ENCODE results near the gene TFB1M. TPM values are rescaled to one million over a fixed set of nuclear protein-coding genes. Genes with fewer than 3 reads are reported as not detected.

Gene TFB1M
- total and polyA plus RNA-seq, 2 donors (not counting 3 experiments of a cell fraction or from before 2014, with no cell fraction given), result 12.9 to 35.5 TPM

DNA sequence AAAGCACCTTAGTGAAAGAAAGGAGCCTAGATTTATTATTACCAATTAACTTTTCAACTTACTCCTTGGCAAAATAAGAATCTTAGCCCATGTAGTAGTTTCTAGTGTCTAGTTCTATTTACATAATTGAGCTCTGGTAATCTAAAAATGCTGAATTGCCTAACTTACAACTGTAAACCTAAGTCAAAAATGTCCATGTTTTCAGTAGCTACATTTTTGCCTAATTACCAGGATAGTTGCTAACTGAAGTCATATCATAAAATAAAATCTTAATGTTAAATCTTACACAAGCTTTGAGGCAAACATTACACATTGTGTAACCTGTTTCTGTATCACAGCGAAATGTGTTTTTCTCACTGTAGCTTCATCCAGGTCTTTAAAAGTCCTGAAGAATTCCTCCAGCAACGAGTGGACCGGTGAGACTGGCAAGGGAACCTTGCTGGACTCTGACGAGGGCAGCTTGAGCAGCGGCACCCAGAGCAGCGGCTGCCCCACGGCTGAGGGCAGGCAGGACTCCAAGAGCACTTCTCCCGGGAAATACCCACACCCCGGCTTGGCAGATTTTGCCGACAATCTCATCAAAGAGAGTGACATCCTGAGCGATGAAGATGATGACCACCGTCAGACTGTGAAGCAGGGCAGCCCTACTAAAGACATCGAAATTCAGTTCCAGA is 58.0 kb downstream of the TFB1M start:
- Histone ChIP-seq H3K36me3 (ENCODE audit: control insufficient read depth in 2 of 2, extremely low read depth in 1 of 2, insufficient read depth in 2 of 2, low read length in 2 of 2) (peaks cover 22 to 39% of the 10 kb centered on the region in 2 experiments), H3K4me3 (replicated peaks in 1 of 3; ENCODE audit: insufficient read depth in 1 of 3, low read depth in 1 of 3, low read length in 3 of 3) (no peak overlapping the region), H3K4me2 (ENCODE audit: insufficient read depth, low read length) (no peak overlapping the region), H3K27me3 (ENCODE audit: control insufficient read depth in 2 of 2, insufficient read depth in 2 of 2, low read length in 2 of 2) (no peaks in the 10 kb centered on the region), H3K4me1 (ENCODE audit: control insufficient read depth, extremely low read depth, insufficient read depth, low read length) (no peaks in the 10 kb centered on the region), H3K9me3 (replicated peaks; ENCODE audit: control insufficient read depth, insufficient read depth, low read length) (no peaks in the 10 kb centered on the region), H3K79me2 (ENCODE audit: control insufficient read depth, insufficient read depth, low read length) (no peaks in the 10 kb centered on the region), H3K9me1 (replicated peaks; ENCODE audit: control insufficient read depth, extremely low read depth, insufficient read depth, low read length) (no peaks in the 10 kb centered on the region), H4K20me1 (replicated peaks; ENCODE audit: control insufficient read depth, extremely low read depth, insufficient read depth, low read length) (no peaks in the 10 kb centered on the region), H3K9ac (replicated peaks; ENCODE audit: extremely low read depth, insufficient read depth, low read length) (no peak overlapping the region), H3K27ac (ENCODE audit: insufficient read depth, low read depth, low read length) (no peak overlapping the region), H2AFZ (ENCODE audit: low read depth, low read length) (no peak overlapping the region)
- dilution Hi-C loops (cut with MboI; ENCODE audit: extremely low pct_ligation_motif_present, low sequenced_read_pairs), result no loop called here
- intact Hi-C loops (cut with micrococcal nuclease), result no loop called here
- FAIRE-seq (no peak), DNase-seq (ENCODE audit: low read depth, low spot score) (no peak)
- ChIA-PET CTCF (interaction anchor here (0.7 to 0.8 kb wide), 2 partner anchors 13 to 41 kb away, joined by 3 read pairs; no protein-coding TSS in a partner anchor), POLR2A (no interaction called here)
- no peak for TF ChIP-seq EZH2 (IDR thresholded peaks at IDR 0.05; ENCODE audit: borderline replicate concordance, low read depth, low read length, severe bottlenecking)
- TF ChIP-seq, protein P1, sequence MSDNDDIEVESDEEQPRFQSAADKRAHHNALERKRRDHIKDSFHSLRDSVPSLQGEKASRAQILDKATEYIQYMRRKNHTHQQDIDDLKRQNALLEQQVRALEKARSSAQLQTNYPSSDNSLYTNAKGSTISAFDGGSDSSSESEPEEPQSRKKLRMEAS (IDR thresholded peaks at IDR 0.05; ENCODE audit: insufficient read depth, insufficient read length), result no peak
- no peak for TF ChIP-seq GATA2 (IDR thresholded peaks at IDR 0.05; ENCODE audit: insufficient read depth, insufficient read length, low read depth, low read length)
- no peak for TF ChIP-seq MYC (IDR thresholded peaks at IDR 0.05; ENCODE audit: low read depth, low read length)
- no peak for TF ChIP-seq POLR2A (IDR thresholded peaks at IDR 0.05; ENCODE audit: low read depth, low read length)
- TF ChIP-seq FOS (IDR thresholded peaks at IDR 0.05; ENCODE audit: borderline replicate concordance, insufficient read depth, low read length), result no peak
- TF ChIP-seq, protein P2, sequence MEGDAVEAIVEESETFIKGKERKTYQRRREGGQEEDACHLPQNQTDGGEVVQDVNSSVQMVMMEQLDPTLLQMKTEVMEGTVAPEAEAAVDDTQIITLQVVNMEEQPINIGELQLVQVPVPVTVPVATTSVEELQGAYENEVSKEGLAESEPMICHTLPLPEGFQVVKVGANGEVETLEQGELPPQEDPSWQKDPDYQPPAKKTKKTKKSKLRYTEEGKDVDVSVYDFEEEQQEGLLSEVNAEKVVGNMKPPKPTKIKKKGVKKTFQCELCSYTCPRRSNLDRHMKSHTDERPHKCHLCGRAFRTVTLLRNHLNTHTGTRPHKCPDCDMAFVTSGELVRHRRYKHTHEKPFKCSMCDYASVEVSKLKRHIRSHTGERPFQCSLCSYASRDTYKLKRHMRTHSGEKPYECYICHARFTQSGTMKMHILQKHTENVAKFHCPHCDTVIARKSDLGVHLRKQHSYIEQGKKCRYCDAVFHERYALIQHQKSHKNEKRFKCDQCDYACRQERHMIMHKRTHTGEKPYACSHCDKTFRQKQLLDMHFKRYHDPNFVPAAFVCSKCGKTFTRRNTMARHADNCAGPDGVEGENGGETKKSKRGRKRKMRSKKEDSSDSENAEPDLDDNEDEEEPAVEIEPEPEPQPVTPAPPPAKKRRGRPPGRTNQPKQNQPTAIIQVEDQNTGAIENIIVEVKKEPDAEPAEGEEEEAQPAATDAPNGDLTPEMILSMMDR (IDR thresholded peaks at IDR 0.05; ENCODE audit: extremely low read depth in 1 of 2, insufficient read depth in 1 of 2, low read depth in 1 of 2, low read length in 2 of 2), result no peak
- no peak for TF ChIP-seq JUN (IDR thresholded peaks at IDR 0.05; ENCODE audit: borderline replicate concordance, insufficient read depth, insufficient read length, low read depth)
- no peak for TF ChIP-seq POLR2AphosphoS5 (IDR thresholded peaks at IDR 0.05; ENCODE audit: insufficient read depth, low read depth, low read length)
- no TSS peak for BruUV-seq (replicated peaks)

All from endothelial cell of umbilical vein (primary cell).